PC-9 (cell line): ENCODE results near the gene KRTAP2-1. TPM values are rescaled to one million over a fixed set of nuclear protein-coding genes. Genes with fewer than 3 reads are reported as not detected.

Source experiments
- BruUV-seq: library from RNA; stranded (reverse); fragments of 400-500 nt; replicated peaks from 2 replicates; lab custom pipeline; 2021; lab: Mats Ljungman, UMichigan
- CTCF ChIA-PET: fragments of 300-600 bp; sonication (Branson Sonifier 250); formaldehyde crosslinking; loops from one replicate; lab custom pipeline; 2022; ENCODE audit warnings: antibody characterized with exemption; lab: Charles Lee
- POLR2A ChIA-PET: fragments of 300-600 bp; sonication (Branson Sonifier 250); formaldehyde crosslinking; loops from one replicate; lab custom pipeline; 2022; ENCODE audit warnings: antibody characterized with exemption; ENCODE audit not compliant: unreplicated experiment; lab: Charles Lee
- DNase-seq, 2 experiments: peaks; one replicate each; pipeline versions ENCODE4 v3.0.0 to v3.0.0-alpha.2; 2015 to 2022; ENCODE audit warnings: mixed read lengths in 1 of 2
- H2AFZ ChIP-seq: fragments of 200-600 bp; sonication (generic); 2 replicates; pipeline ENCODE4 v1.8.1; 2017; ENCODE audit warnings: antibody characterized with exemption
- H3F3A ChIP-seq: fragments of 200-600 bp; sonication (generic); 2 replicates; pipeline ENCODE4 v1.8.1; 2017; ENCODE audit warnings: antibody characterized with exemption, mild to moderate bottlenecking, low read depth; ENCODE audit not compliant: insufficient read depth
- H3K27ac ChIP-seq: fragments of 200-600 bp; sonication (generic); 2 replicates; pipeline ENCODE4 v1.6.1; 2016; ENCODE audit warnings: mixed run types
- H3K27me3 ChIP-seq: fragments of 200-600 bp; sonication (generic); 2 replicates; pipeline ENCODE4 v1.6.1; 2016; ENCODE audit warnings: low read depth, mixed run types; ENCODE audit not compliant: insufficient read depth
- H3K36me3 ChIP-seq: fragments of 200-600 bp; sonication (generic); 2 replicates; pipeline ENCODE4 v1.6.1; 2016; ENCODE audit warnings: low read depth, mixed run types
- H3K4me1 ChIP-seq: fragments of 200-600 bp; sonication (generic); replicated peaks from 2 replicates; pipeline ENCODE4 v1.6.1; 2016; ENCODE audit warnings: mixed run types; ENCODE audit not compliant: insufficient read depth
- H3K4me2 ChIP-seq: fragments of 200-600 bp; sonication (generic); 2 replicates; pipeline ENCODE4 v1.6.1; 2017; ENCODE audit warnings: mixed run types
- H3K4me3 ChIP-seq: fragments of 200-600 bp; sonication (generic); 2 replicates; pipeline ENCODE4 v1.6.1; 2016; ENCODE audit warnings: mixed run types
- H3K79me2 ChIP-seq: fragments of 200-600 bp; sonication (generic); 2 replicates; pipeline ENCODE4 v1.6.1; 2017; ENCODE audit warnings: low read depth, mixed run types
- H3K9me2 ChIP-seq: fragments of 200-600 bp; sonication (generic); 2 replicates; pipeline ENCODE4 v1.8.1; 2017; ENCODE audit warnings: mild to moderate bottlenecking; ENCODE audit not compliant: insufficient read depth
- H3K9me3 ChIP-seq: fragments of 200-600 bp; sonication (generic); 2 replicates; pipeline ENCODE4 v1.8.1; 2016; ENCODE audit warnings: low read depth; ENCODE audit not compliant: insufficient read depth
- H4K20me1 ChIP-seq: fragments of 200-600 bp; sonication (generic); 2 replicates; pipeline ENCODE4 v1.8.1; 2017; ENCODE audit not compliant: insufficient read depth
- CTCF ChIP-seq: fragments of 200-600 bp; sonication (generic); conservative IDR thresholded peaks from 2 replicates; pipeline ENCODE4 v1.6.1; 2017; ENCODE audit warnings: mixed run types, antibody characterized with exemption, mild to moderate bottlenecking, moderate library complexity
- EZH2 ChIP-seq: fragments of 200-600 bp; sonication (generic); IDR thresholded peaks from 2 replicates; pipeline ENCODE4 v1.8.0; 2017; ENCODE audit warnings: antibody characterized with exemption, low read depth
- intact Hi-C: fragments of 100-400 bp; cut with micrococcal nuclease; formaldehyde crosslinking; loops from one replicate; pipeline ENCODE4 v1.10.0; 2022; ENCODE audit not compliant: unreplicated experiment
- total RNA-seq: library from RNA; stranded (reverse); gene quantifications from 2 replicates; pipeline ENCODE4 v1.2.3, GENCODE V29; 2021

The KRTAP2-1 gene
- total RNA-seq, 1 experiment from 2014 or later: not detected

GRCh38 chr17:41012326-41013120, 34.6 kb downstream of the KRTAP2-1 start:
- intact Hi-C loops: no loop called here
- H3K79me2 ChIP-seq: no peaks in the 10 kb centered on the region
- POLR2A ChIA-PET: no interaction called here
- peak overlapping the region; percentile 15 for H3K4me2 ChIP-seq
- peak overlapping the region; percentile 85 for H3K27ac ChIP-seq
- H4K20me1 ChIP-seq: no peaks in the 10 kb centered on the region
- peaks cover 44% of the 10 kb centered on the region for H3F3A ChIP-seq
- no peak overlapping the region for H3K4me3 ChIP-seq
- no peaks in the 10 kb centered on the region for H3K27me3 ChIP-seq
- no peaks in the 10 kb centered on the region for H3K9me2 ChIP-seq
- no peaks in the 10 kb centered on the region for H3K36me3 ChIP-seq
- H3K4me1 ChIP-seq: peaks cover 69% of the 10 kb centered on the region
- no TSS peak for BruUV-seq
- CTCF ChIA-PET: no interaction called here
- no peak overlapping the region for H2AFZ ChIP-seq
- TF ChIP-seq EZH2: no peak
- no peak for TF ChIP-seq CTCF
- H3K9me3 ChIP-seq: no peaks in the 10 kb centered on the region
- no peak for DNase-seq

- POLR2A ChIA-PET: interaction anchor here (0.7 kb wide), 1 partner anchor 75 kb away, joined by 3 read pairs; no protein-coding TSS in a partner anchor
- DNase-seq: no peak
- Histone ChIP-seq H3K9me3 (no peaks in the 10 kb centered on the region; the same call in 1 of the 2 replicates), H3F3A (peaks cover 44% of the 10 kb centered on the region), H3K4me3 (no peak overlapping the region), H3K4me2 (peak overlapping the region; percentile 34), H3K27me3 (no peaks in the 10 kb centered on the region), H3K27ac (peak overlapping the region; percentile 59), H3K4me1 (peaks cover 68% of the 10 kb centered on the region), H4K20me1 (no peaks in the 10 kb centered on the region), H3K79me2 (no peaks in the 10 kb centered on the region), H3K9me2 (no peaks in the 10 kb centered on the region), H2AFZ (no peak overlapping the region), H3K36me3 (no peaks in the 10 kb centered on the region)
- no peak for TF ChIP-seq CTCF
- no peak for TF ChIP-seq EZH2
- CTCF ChIA-PET: no interaction called here
- intact Hi-C loops: no loop called here
- no TSS peak for BruUV-seq
Measured at GRCh38 chr17:41010441-41010840, 36.7 kb downstream of the KRTAP2-1 start.

GRCh38 chr17:41009936-41010335, 37.2 kb downstream of the KRTAP2-1 start:
- Histone ChIP-seq H3K79me2 (no peaks in the 10 kb centered on the region), H3K4me1 (peaks cover 63% of the 10 kb centered on the region), H3K36me3 (no peaks in the 10 kb centered on the region), H3K4me3 (no peak overlapping the region), H3F3A (peaks cover 44% of the 10 kb centered on the region), H3K4me2 (peak overlapping the region; percentile 34), H4K20me1 (no peaks in the 10 kb centered on the region), H3K27me3 (no peaks in the 10 kb centered on the region), H3K27ac (peak overlapping the region; percentile 59), H2AFZ (no peak overlapping the region), H3K9me3 (no peaks in the 10 kb centered on the region; the same call in 1 of the 2 replicates), H3K9me2 (no peaks in the 10 kb centered on the region)
- TF ChIP-seq CTCF: no peak
- TF ChIP-seq EZH2: no peak
- intact Hi-C loops: no loop called here
- DNase-seq: no peak
- CTCF ChIA-PET: no interaction called here
- POLR2A ChIA-PET: interaction anchor here (0.6 to 1.0 kb wide), 4 partner anchors 48 to 484 kb away, joined by 3 to 10 read pairs (median 6); no protein-coding TSS in a partner anchor
- no TSS peak for BruUV-seq
